ENCODE results near the gene NEURL2.

NEURL2 gene

DNA sequence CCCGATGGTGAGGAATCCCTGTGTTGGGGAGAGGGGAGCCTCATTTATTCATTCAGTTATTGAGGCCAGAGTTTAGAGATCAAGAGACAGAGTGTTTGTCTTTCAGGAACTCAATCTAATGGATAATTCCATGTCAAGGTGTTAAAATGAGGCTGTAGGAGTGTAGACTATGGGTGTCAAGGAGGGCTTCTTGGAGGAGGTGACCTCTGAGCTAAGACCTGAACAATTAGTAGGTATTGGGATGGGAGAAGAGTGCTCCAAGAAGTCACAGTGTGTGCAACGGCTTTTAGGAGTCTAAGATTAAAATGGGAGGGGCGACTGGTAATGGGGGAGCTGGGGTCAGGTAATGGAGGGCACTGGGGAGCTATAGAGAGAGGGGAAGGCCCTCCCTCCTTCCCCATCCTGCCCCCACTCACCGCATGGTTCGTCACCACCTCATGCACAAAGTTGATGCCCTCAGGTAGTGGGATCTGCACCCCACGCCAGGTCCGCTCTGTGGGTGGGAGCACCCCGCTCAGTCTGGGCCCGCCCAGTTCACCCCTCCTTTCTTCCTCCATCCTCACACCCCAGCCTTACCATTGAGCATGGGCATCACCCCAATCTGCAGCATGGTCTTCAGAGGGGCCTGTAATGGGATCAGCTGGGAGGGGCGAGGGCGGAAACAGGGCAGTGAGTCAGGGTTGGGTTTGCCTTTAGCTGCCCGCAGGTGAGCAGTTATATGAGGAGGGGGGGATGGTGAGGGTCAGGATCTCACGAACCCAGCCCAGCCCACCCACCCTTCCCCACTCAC lies 8.2 kb upstream of the NEURL2 start:
- Histone ChIP-seq H3K27me3 (replicated peaks; ENCODE audit: insufficient read depth, low read length) (no peaks in the 10 kb centered on the region), H3K4me1 (ENCODE audit: low read length) (no peaks in the 10 kb centered on the region), H3K4me2 (ENCODE audit: low read depth, low read length) (no peak overlapping the region), H3K79me2 (ENCODE audit: low read length) (peaks cover 5% of the 10 kb centered on the region; the same call in 1 of the 2 replicates), H3K36me3 (replicated peaks; ENCODE audit: insufficient read depth, low read length) (no peaks in the 10 kb centered on the region), H3K9me3 (replicated peaks; ENCODE audit: insufficient read depth, low read length) (no peaks in the 10 kb centered on the region), H3K9me2 (replicated peaks; ENCODE audit: insufficient read depth, low read length) (no peaks in the 10 kb centered on the region), H3K9ac (ENCODE audit: low read length) (no peak overlapping the region), H3K27ac (ENCODE audit: low read length) (no peak overlapping the region), H3K4me3 (ENCODE audit: low read length) (no peak overlapping the region), H4K20me1 (ENCODE audit: insufficient read depth, low read length) (no peaks in the 10 kb centered on the region), H3F3A (ENCODE audit: insufficient read depth, low read length) (no peaks in the 10 kb centered on the region), H2AFZ (ENCODE audit: low read length) (no peak overlapping the region)
- TF ChIP-seq, protein P1, sequence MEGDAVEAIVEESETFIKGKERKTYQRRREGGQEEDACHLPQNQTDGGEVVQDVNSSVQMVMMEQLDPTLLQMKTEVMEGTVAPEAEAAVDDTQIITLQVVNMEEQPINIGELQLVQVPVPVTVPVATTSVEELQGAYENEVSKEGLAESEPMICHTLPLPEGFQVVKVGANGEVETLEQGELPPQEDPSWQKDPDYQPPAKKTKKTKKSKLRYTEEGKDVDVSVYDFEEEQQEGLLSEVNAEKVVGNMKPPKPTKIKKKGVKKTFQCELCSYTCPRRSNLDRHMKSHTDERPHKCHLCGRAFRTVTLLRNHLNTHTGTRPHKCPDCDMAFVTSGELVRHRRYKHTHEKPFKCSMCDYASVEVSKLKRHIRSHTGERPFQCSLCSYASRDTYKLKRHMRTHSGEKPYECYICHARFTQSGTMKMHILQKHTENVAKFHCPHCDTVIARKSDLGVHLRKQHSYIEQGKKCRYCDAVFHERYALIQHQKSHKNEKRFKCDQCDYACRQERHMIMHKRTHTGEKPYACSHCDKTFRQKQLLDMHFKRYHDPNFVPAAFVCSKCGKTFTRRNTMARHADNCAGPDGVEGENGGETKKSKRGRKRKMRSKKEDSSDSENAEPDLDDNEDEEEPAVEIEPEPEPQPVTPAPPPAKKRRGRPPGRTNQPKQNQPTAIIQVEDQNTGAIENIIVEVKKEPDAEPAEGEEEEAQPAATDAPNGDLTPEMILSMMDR (IDR thresholded peaks at IDR 0.05; ENCODE audit: low read length): no peak
- TF ChIP-seq EZH2phosphoT487 (IDR thresholded peaks at IDR 0.05; ENCODE audit: low read length) (no peak), EZH2 (optimal IDR thresholded peaks at IDR 0.05; ENCODE audit: low read depth, low read length) (no peak)
- DNase-seq: no peak

DNA sequence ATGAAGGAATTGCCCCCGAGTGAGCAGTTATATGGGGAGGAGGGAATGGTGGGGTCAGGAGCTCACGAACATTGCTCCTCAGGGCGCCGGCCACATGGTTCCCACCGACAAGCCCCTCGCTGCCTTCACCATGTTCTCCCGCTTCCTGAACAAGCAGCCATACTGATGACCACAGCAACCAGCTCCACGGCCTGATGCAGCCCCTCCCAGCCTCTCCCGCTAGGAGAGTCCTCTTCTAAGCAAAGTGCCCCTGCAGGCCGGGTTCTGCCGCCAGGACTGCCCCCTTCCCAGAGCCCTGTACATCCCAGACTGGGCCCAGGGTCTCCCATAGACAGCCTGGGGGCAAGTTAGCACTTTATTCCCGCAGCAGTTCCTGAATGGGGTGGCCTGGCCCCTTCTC lies 7.3 kb upstream of the NEURL2 start:
- Histone ChIP-seq H3K9me2 (replicated peaks; ENCODE audit: insufficient read depth, low read length) (no peaks in the 10 kb centered on the region), H2AFZ (ENCODE audit: low read length) (no peak overlapping the region), H3K9ac (ENCODE audit: low read length) (no peak overlapping the region), H3K4me2 (ENCODE audit: low read depth, low read length) (no peak overlapping the region), H3K4me3 (ENCODE audit: low read length) (no peak overlapping the region), H3K36me3 (replicated peaks; ENCODE audit: insufficient read depth, low read length) (no peaks in the 10 kb centered on the region), H4K20me1 (ENCODE audit: insufficient read depth, low read length) (no peaks in the 10 kb centered on the region), H3K9me3 (replicated peaks; ENCODE audit: insufficient read depth, low read length) (no peaks in the 10 kb centered on the region), H3K4me1 (ENCODE audit: low read length) (no peaks in the 10 kb centered on the region), H3F3A (ENCODE audit: insufficient read depth, low read length) (peaks cover under 1% of the 10 kb centered on the region; the same call in 1 of the 2 replicates), H3K27ac (ENCODE audit: low read length) (no peak overlapping the region), H3K79me2 (ENCODE audit: low read length) (peaks cover 5% of the 10 kb centered on the region; the same call in 1 of the 2 replicates), H3K27me3 (replicated peaks; ENCODE audit: insufficient read depth, low read length) (no peaks in the 10 kb centered on the region)
- TF ChIP-seq EZH2 (optimal IDR thresholded peaks at IDR 0.05; ENCODE audit: low read depth, low read length): no peak
- TF ChIP-seq, protein P1 (IDR thresholded peaks at IDR 0.05; ENCODE audit: low read length): no peak
- TF ChIP-seq EZH2phosphoT487 (IDR thresholded peaks at IDR 0.05; ENCODE audit: low read length): no peak
- DNase-seq: no peak

GRCh38 chr20:45897692-45898091 lies 6.7 kb upstream of the NEURL2 start:
- Histone ChIP-seq H3K4me2 (ENCODE audit: low read depth, low read length) (no peak overlapping the region), H3K9ac (ENCODE audit: low read length) (no peak overlapping the region), H3F3A (ENCODE audit: insufficient read depth, low read length) (peaks cover 5% of the 10 kb centered on the region; the same call in 1 of the 2 replicates), H3K79me2 (ENCODE audit: low read length) (peaks cover 5% of the 10 kb centered on the region; the same call in 1 of the 2 replicates), H3K4me1 (ENCODE audit: low read length) (peaks cover 6% of the 10 kb centered on the region), H3K27me3 (replicated peaks; ENCODE audit: insufficient read depth, low read length) (no peaks in the 10 kb centered on the region), H2AFZ (ENCODE audit: low read length) (no peak overlapping the region), H3K4me3 (ENCODE audit: low read length) (no peak overlapping the region), H3K9me3 (replicated peaks; ENCODE audit: insufficient read depth, low read length) (no peaks in the 10 kb centered on the region), H4K20me1 (ENCODE audit: insufficient read depth, low read length) (no peaks in the 10 kb centered on the region), H3K9me2 (replicated peaks; ENCODE audit: insufficient read depth, low read length) (no peaks in the 10 kb centered on the region), H3K27ac (ENCODE audit: low read length) (no peak overlapping the region), H3K36me3 (replicated peaks; ENCODE audit: insufficient read depth, low read length) (no peaks in the 10 kb centered on the region)
- no peak for DNase-seq
- TF ChIP-seq, protein P1 (IDR thresholded peaks at IDR 0.05; ENCODE audit: low read length): no peak
- TF ChIP-seq EZH2phosphoT487 (IDR thresholded peaks at IDR 0.05; ENCODE audit: low read length): no peak
- no peak for TF ChIP-seq EZH2 (optimal IDR thresholded peaks at IDR 0.05; ENCODE audit: low read depth, low read length)
